ENCODE measurements around the gene LARGE1.

- TF ChIP-seq, protein P1, sequence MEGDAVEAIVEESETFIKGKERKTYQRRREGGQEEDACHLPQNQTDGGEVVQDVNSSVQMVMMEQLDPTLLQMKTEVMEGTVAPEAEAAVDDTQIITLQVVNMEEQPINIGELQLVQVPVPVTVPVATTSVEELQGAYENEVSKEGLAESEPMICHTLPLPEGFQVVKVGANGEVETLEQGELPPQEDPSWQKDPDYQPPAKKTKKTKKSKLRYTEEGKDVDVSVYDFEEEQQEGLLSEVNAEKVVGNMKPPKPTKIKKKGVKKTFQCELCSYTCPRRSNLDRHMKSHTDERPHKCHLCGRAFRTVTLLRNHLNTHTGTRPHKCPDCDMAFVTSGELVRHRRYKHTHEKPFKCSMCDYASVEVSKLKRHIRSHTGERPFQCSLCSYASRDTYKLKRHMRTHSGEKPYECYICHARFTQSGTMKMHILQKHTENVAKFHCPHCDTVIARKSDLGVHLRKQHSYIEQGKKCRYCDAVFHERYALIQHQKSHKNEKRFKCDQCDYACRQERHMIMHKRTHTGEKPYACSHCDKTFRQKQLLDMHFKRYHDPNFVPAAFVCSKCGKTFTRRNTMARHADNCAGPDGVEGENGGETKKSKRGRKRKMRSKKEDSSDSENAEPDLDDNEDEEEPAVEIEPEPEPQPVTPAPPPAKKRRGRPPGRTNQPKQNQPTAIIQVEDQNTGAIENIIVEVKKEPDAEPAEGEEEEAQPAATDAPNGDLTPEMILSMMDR (IDR thresholded peaks at IDR 0.05; ENCODE audit: borderline replicate concordance, extremely low read depth, low read length, poor library complexity, severe bottlenecking) = no peak
- TF ChIP-seq EZH2 (IDR thresholded peaks at IDR 0.05; ENCODE audit: borderline replicate concordance, low read depth, low read length, severe bottlenecking) = no peak
Observed at GRCh38 chr22:33261699-33262098, 658.6 kb downstream of the LARGE1 start.

Measured in DND-41 (cell line).